Trophoblast cell (in vitro differentiated cells and primary cell): Measurements from ENCODE around the gene ADRA1B.
"Not testable (repeated sequence)": the region's sequence is repeated elsewhere in the genome, so short reads cannot be mapped to it uniquely, and the experiment has no call there.

Experiments used
- DNase-seq, 2 donors: peaks; one replicate each; pipeline ENCODE4 v3.0.0-alpha.2; 2016
- H2AFZ ChIP-seq: 2 replicates; pipeline ENCODE4 v1.6.1; 2013; ENCODE audit warnings: low read length, moderate library complexity, mild to moderate bottlenecking; ENCODE audit not compliant: insufficient read depth, poor library complexity
- H2AK5ac ChIP-seq: 2 replicates; pipeline ENCODE4 v1.6.1; 2013; ENCODE audit warnings: mild to moderate bottlenecking, low read length
- H2BK120ac ChIP-seq: 2 replicates; pipeline ENCODE4 v1.6.1; 2013; ENCODE audit warnings: low read length, mild to moderate bottlenecking, moderate library complexity; ENCODE audit not compliant: insufficient read depth, poor library complexity
- H2BK12ac ChIP-seq: 2 replicates; pipeline ENCODE4 v1.6.1; 2013; ENCODE audit warnings: mild to moderate bottlenecking, low read length, moderate library complexity
- H2BK5ac ChIP-seq: 2 replicates; pipeline ENCODE4 v1.6.1; 2013; ENCODE audit warnings: low read length, low read depth, moderate library complexity, mild to moderate bottlenecking; ENCODE audit not compliant: poor library complexity
- H3K14ac ChIP-seq: 2 replicates; pipeline ENCODE4 v1.6.1; 2013; ENCODE audit warnings: mild to moderate bottlenecking, low read length
- H3K18ac ChIP-seq: 2 replicates; pipeline ENCODE4 v1.6.1; 2013; ENCODE audit warnings: mild to moderate bottlenecking, low read length
- H3K23ac ChIP-seq: 2 replicates; pipeline ENCODE4 v1.6.1; 2013; ENCODE audit warnings: low read length
- H3K27ac ChIP-seq: 2 replicates; pipeline ENCODE4 v1.5.1; 2013; ENCODE audit warnings: low read depth, mild to moderate bottlenecking, inconsistent platforms, low read length, moderate library complexity
- H3K27me3 ChIP-seq: 2 replicates; pipeline ENCODE4 v1.6.1; 2013; ENCODE audit warnings: inconsistent platforms, mild to moderate bottlenecking, low read length, moderate library complexity; ENCODE audit not compliant: insufficient read depth
- H3K36me3 ChIP-seq, 2 experiments: 1 replicate in 1 of 2; 2 replicates in 1 of 2; pipeline ENCODE4 v1.6.1; 2013; ENCODE audit warnings: low read length in 2 of 2, mild to moderate bottlenecking in 2 of 2, moderate library complexity in 1 of 2; ENCODE audit not compliant: insufficient read depth in 2 of 2, control insufficient read depth in 1 of 2
- H3K4ac ChIP-seq: 2 replicates; pipeline ENCODE4 v1.6.1; 2013; ENCODE audit warnings: low read depth, mild to moderate bottlenecking, low read length, moderate library complexity
- H3K4me1 ChIP-seq, 2 experiments: 1 replicate in 1 of 2; 2 replicates in 1 of 2; pipeline ENCODE4 v1.6.1; 2013; ENCODE audit warnings: low read length in 2 of 2, mild to moderate bottlenecking in 2 of 2, moderate library complexity in 1 of 2; ENCODE audit not compliant: insufficient read depth in 2 of 2, control insufficient read depth in 1 of 2
- H3K4me2 ChIP-seq: 2 replicates; pipeline ENCODE4 v1.6.1; 2013; ENCODE audit warnings: inconsistent platforms, mild to moderate bottlenecking, low read length, moderate library complexity
- H3K4me3 ChIP-seq: 2 replicates; pipeline ENCODE4 v1.5.1; 2013; ENCODE audit warnings: mild to moderate bottlenecking, low read depth, low read length, inconsistent platforms
- H3K79me1 ChIP-seq: one replicate; pipeline ENCODE4 v1.6.1; 2013; ENCODE audit warnings: low read length
- H3K79me2 ChIP-seq: 2 replicates; pipeline ENCODE4 v1.6.1; 2013; ENCODE audit warnings: low read length, mild to moderate bottlenecking; ENCODE audit not compliant: control insufficient read depth, insufficient read depth, poor library complexity
- H3K9ac ChIP-seq: 2 replicates; pipeline ENCODE4 v1.6.1; 2013; ENCODE audit warnings: mild to moderate bottlenecking, low read length
- H3K9me3 ChIP-seq: 2 replicates; pipeline ENCODE4 v1.6.1; 2013; ENCODE audit warnings: low read depth, mild to moderate bottlenecking, control low read depth, inconsistent platforms, low read length; ENCODE audit not compliant: insufficient read depth
- H4K12ac ChIP-seq: 2 replicates; pipeline ENCODE4 v1.6.1; 2013; ENCODE audit warnings: low read depth, mild to moderate bottlenecking, low read length, moderate library complexity
- H4K8ac ChIP-seq: 2 replicates; pipeline ENCODE4 v1.6.1; 2013; ENCODE audit warnings: low read depth, mild to moderate bottlenecking, low read length, moderate library complexity
- H4K91ac ChIP-seq: one replicate; pipeline ENCODE4 v1.6.1; 2013; ENCODE audit warnings: low read depth, mild to moderate bottlenecking, low read length, moderate library complexity
- WGBS: extraction: QIAGEN DNeasy Blood & Tissue Kit; methylation state at CpG from one replicate; pipeline ENCODE4 v1.1.7; 2013; ENCODE audit warnings: missing lambda C conversion rate; ENCODE audit not compliant: insufficient read length, insufficient coverage; ENCODE audit errors: extremely low coverage; 5-methylcytosine and 5-hydroxymethylcytosine counted together

Gene ADRA1B

GRCh38 chr5:159962214-159962613, 45.9 kb downstream of the ADRA1B start:
- H3K36me3 ChIP-seq = no peaks in the 10 kb centered on the region
- H4K91ac ChIP-seq = no peak overlapping the region
- WGBS = no CpG with 5 or more reads among the region's 4 CpGs
- no peak overlapping the region for H3K9ac ChIP-seq
- no peak overlapping the region for H2AK5ac ChIP-seq
- no peak overlapping the region for H3K27ac ChIP-seq
- no peak for DNase-seq
- H3K4me2 ChIP-seq = no peak overlapping the region
- H2BK12ac ChIP-seq = no peak overlapping the region
- H3K4ac ChIP-seq = no peak overlapping the region
- H3K79me1 ChIP-seq = no peaks in the 10 kb centered on the region
- no peak overlapping the region for H3K4me3 ChIP-seq
- H2BK120ac ChIP-seq = no peak overlapping the region
- no peaks in the 10 kb centered on the region for H3K79me2 ChIP-seq
- no peak overlapping the region for H2BK5ac ChIP-seq
- H2AFZ ChIP-seq = no peak overlapping the region
- no peak overlapping the region for H3K14ac ChIP-seq
- H3K4me1 ChIP-seq = peaks cover 4 to 6% of the 10 kb centered on the region in 2 experiments
- no peak overlapping the region for H3K23ac ChIP-seq
- no peaks in the 10 kb centered on the region for H3K27me3 ChIP-seq
- H4K8ac ChIP-seq = no peak overlapping the region
- H3K9me3 ChIP-seq = no peaks in the 10 kb centered on the region
- H4K12ac ChIP-seq = no peak overlapping the region
- H3K18ac ChIP-seq = no peak overlapping the region

- Histone ChIP-seq H3K4me1 (peaks cover 4 to 6% of the 10 kb centered on the region in 2 experiments), H3K4me2 (no peak overlapping the region), H2BK120ac (no peak overlapping the region), H2BK5ac (no peak overlapping the region), H3K4ac (no peak overlapping the region), H3K14ac (no peak overlapping the region), H3K27me3 (no peaks in the 10 kb centered on the region), H3K27ac (no peak overlapping the region), H3K79me2 (no peaks in the 10 kb centered on the region), H3K4me3 (no peak overlapping the region), H3K23ac (no peak overlapping the region), H4K12ac (no peak overlapping the region), H3K9ac (no peak overlapping the region), H4K91ac (no peak overlapping the region), H3K36me3 (no peaks in the 10 kb centered on the region), H3K18ac (no peak overlapping the region), H4K8ac (no peak overlapping the region), H2BK12ac (no peak overlapping the region), H3K79me1 (no peaks in the 10 kb centered on the region), H3K9me3 (no peaks in the 10 kb centered on the region), H2AK5ac (no peak overlapping the region), H2AFZ (no peak overlapping the region)
- WGBS = no CpG with 5 or more reads among the region's 6 CpGs
- DNase-seq = no peak
Observed at GRCh38 chr5:159963935-159964334, 47.7 kb downstream of the ADRA1B start.

GRCh38 chr5:159965031-159965837, 49.0 kb downstream of the ADRA1B start:
- Histone ChIP-seq H2BK120ac (no peak overlapping the region), H3K36me3 (no peaks in the 10 kb centered on the region), H2AK5ac (no peak overlapping the region), H4K12ac (no peak overlapping the region), H3K4ac (no peak overlapping the region), H3K18ac (no peak overlapping the region), H3K4me1 (peaks cover 4 to 6% of the 10 kb centered on the region in 2 experiments), H3K23ac (no peak overlapping the region), H2BK12ac (no peak overlapping the region), H2BK5ac (no peak overlapping the region), H3K79me1 (no peaks in the 10 kb centered on the region), H3K4me3 (no peak overlapping the region), H4K8ac (no peak overlapping the region), H4K91ac (no peak overlapping the region), H3K79me2 (no peaks in the 10 kb centered on the region), H3K27me3 (peaks cover under 1% of the 10 kb centered on the region), H3K9ac (no peak overlapping the region), H3K27ac (no peak overlapping the region), H3K9me3 (no peaks in the 10 kb centered on the region), H2AFZ (no peak overlapping the region), H3K14ac (no peak overlapping the region), H3K4me2 (no peak overlapping the region)
- DNase-seq = peak; percentile 9 to 63
- no CpG with 5 or more reads among the region's 12 CpGs for WGBS

- no CpG with 5 or more reads among the region's 4 CpGs for WGBS
- H3K9ac ChIP-seq, H3K18ac ChIP-seq, H4K8ac ChIP-seq, H2BK12ac ChIP-seq, H3K23ac ChIP-seq, H4K12ac ChIP-seq, H3K79me2 ChIP-seq, H2AFZ ChIP-seq, H3K4ac ChIP-seq, H4K91ac ChIP-seq, H3K4me1 ChIP-seq, H2BK120ac ChIP-seq, H3K9me3 ChIP-seq, H3K27ac ChIP-seq, DNase-seq, H3K14ac ChIP-seq, H3K79me1 ChIP-seq, H3K4me3 ChIP-seq, H3K36me3 ChIP-seq, H2BK5ac ChIP-seq, H3K4me2 ChIP-seq, H2AK5ac ChIP-seq, H3K27me3 ChIP-seq: not testable (repeated sequence)
Observed at GRCh38 chr5:159965838-159966128, 49.5 kb downstream of the ADRA1B start.
